AG04450 (cell line): ENCODE data around the gene FSD1L. TPM values are rescaled to one million over a fixed set of nuclear protein-coding genes. Genes with fewer than 3 reads are reported as not detected.
"Not testable (repeated sequence)": the region's sequence is repeated elsewhere in the genome, so short reads cannot be mapped to it uniquely, and the experiment has no call there.

Experiments
- CTCF ChIA-PET: fragments of 300-600, 350-600 bp; formaldehyde crosslinking; extraction: SDS; loops from one replicate; lab custom pipeline; 2022; ENCODE audit warnings: antibody characterized with exemption, inconsistent platforms; lab: Charles Lee
- POLR2A ChIA-PET: fragments of 350-600 bp; formaldehyde crosslinking; extraction: SDS; loops from one replicate; lab custom pipeline; 2021; ENCODE audit warnings: antibody characterized with exemption, inconsistent platforms; lab: Yijun Ruan, JAX
- DNase-seq: peaks from one replicate; pipeline ENCODE4 v3.0.0-alpha.2; 2011; ENCODE audit warnings: low read depth, low spot score
- H3K27ac ChIP-seq: one replicate; pipeline ENCODE4 v1.5.1; 2012; ENCODE audit warnings: low read depth, low read length, control low read depth
- H3K27me3 ChIP-seq: one replicate; pipeline ENCODE4 v1.6.0; 2012; ENCODE audit warnings: low read length; ENCODE audit not compliant: control insufficient read depth, insufficient read depth
- H3K4me3 ChIP-seq: 2 replicates; pipeline ENCODE4 v1.5.1; 2011; ENCODE audit warnings: mild to moderate bottlenecking, low read depth, low read length, control low read depth
- H3K9me3 ChIP-seq: 2 replicates; pipeline ENCODE4 v1.5.1; 2012; ENCODE audit warnings: low read length; ENCODE audit not compliant: control insufficient read depth, insufficient read depth
- CTCF ChIP-seq: IDR thresholded peaks from 2 replicates; pipeline ENCODE4 v1.5.1; 2011; ENCODE audit warnings: low read depth, low read length, control low read depth, inconsistent platforms
- polyA plus RNA-seq: library from polyadenylated mRNA; depleted of rRNA; stranded (reverse); fragments of >200 nt; gene quantifications from 2 replicates; pipeline ENCODE4 v1.2.3, GENCODE V29; 2011; rRNA removed

FSD1L gene
- polyA plus RNA-seq, 1 experiment: 7.4 TPM

DNA sequence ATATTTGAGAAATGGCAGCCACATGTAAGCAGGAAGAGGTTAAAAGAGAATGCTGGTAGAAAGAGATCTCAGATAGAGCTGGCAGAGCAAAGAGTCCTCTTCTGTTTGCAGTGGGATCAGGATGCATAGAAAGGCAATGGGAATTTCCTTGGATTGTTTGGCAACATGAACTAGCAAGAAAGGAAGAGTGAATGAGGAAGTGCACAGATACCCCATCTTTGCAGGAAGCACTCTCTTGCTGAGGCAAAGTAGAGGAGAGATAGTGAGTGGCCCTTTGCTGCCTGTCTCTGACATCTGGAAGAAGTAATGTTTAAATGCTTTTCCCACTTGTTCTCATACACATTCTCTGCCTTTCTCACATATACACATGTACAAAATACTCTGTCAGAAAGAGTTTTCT is 124.6 kb downstream of the FSD1L start:
- Histone ChIP-seq H3K27me3 (no peaks in the 10 kb centered on the region), H3K4me3 (no peak overlapping the region), H3K9me3 (no peaks in the 10 kb centered on the region), H3K27ac (no peak overlapping the region)
- POLR2A ChIA-PET: no interaction called here
- no peak for TF ChIP-seq CTCF
- CTCF ChIA-PET: interaction anchor here (0.5 kb wide), 1 partner anchor 11 kb away, joined by 3 read pairs; no protein-coding TSS in a partner anchor
- DNase-seq: no peak

DNA sequence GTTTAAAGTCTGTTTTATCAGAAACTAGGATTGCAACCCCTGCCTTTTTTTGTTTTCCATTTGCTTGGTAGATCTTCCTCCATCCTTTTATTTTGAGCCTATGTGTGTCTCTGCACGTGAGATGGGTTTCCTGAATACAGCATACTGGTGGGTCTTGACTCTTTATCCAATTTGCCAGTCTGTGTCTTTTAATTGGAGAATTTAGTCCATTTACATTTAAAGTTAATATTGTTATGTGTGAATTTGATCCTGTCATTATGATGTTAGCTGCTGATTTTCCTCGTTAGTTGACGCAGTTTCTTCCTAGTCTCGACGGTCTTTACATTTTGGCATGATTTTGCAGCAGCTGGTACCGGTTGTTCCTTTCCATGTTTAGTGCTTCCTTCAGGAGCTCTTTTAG is 132.1 kb downstream of the FSD1L start:
- H3K27me3 ChIP-seq, H3K9me3 ChIP-seq, H3K27ac ChIP-seq, CTCF ChIA-PET, H3K4me3 ChIP-seq, POLR2A ChIA-PET, DNase-seq: not testable (repeated sequence)

- DNase-seq, CTCF ChIA-PET, H3K27ac ChIP-seq, H3K9me3 ChIP-seq, POLR2A ChIA-PET, H3K27me3 ChIP-seq, H3K4me3 ChIP-seq: not testable (repeated sequence)
Observed at GRCh38 chr9:105581550-105581949, 133.7 kb downstream of the FSD1L start.

GRCh38 chr9:105593145-105593544 is 145.3 kb downstream of the FSD1L start:
- Histone ChIP-seq H3K27me3 (no peaks in the 10 kb centered on the region), H3K9me3 (peaks cover 7% of the 10 kb centered on the region; the same call in 1 of the 2 replicates), H3K27ac (no peak overlapping the region), H3K4me3 (no peak overlapping the region)
- no peak for DNase-seq
- no peak for TF ChIP-seq CTCF
- POLR2A ChIA-PET: no interaction called here
- CTCF ChIA-PET: no interaction called here

Other genes starting within 250 kb of the FSD1L start
- gene SLC44A1, start 203.4 kb upstream of the FSD1L start, polyA plus RNA-seq: 15.6 and 16.6 TPM in 2 replicates
- 17.7 and 24.0 TPM in 2 replicates for gene FKTN, start 110.1 kb downstream of the FSD1L start, polyA plus RNA-seq
- gene TAL2, start 214.4 kb downstream of the FSD1L start, polyA plus RNA-seq: not detected in 2 replicates
- gene TMEM38B, start 246.5 kb downstream of the FSD1L start, polyA plus RNA-seq: 5.1 and 7.5 TPM in 2 replicates